Measurements from ENCODE around the gene SEZ6. TPM values are rescaled to one million over a fixed set of nuclear protein-coding genes. Genes with fewer than 3 reads are reported as not detected.

SEZ6 gene
- total RNA-seq, 4 donors from 2014 or later, result not detected

- DNase-seq (peak in 1 of 2 donors; percentile 21), ATAC-seq (no peak)
- Histone ChIP-seq H3K9me3 (no peaks in the 10 kb centered on the region), H3K4me1 (peaks cover 0 to 15% of the 10 kb centered on the region in 2 donors), H3K4me3 (no peak overlapping the region), H3K27me3 (no peaks in the 10 kb centered on the region), H3K27ac (peak overlapping the region in 3 of 4 donors; percentile 34 to 46 (median 39)), H3K36me3 (peaks cover 0 to 78% of the 10 kb centered on the region in 2 donors)
- intact Hi-C loops (cut with DNase I; ENCODE audit: low total_unique reads) (no loop called here), in situ Hi-C loops (cut with MboI; ENCODE audit: low sequenced_read_pairs in 4 of 4) (no loop called here)
- TF ChIP-seq POLR2A (IDR thresholded peaks at IDR 0.05), result no peak
- no peak for TF ChIP-seq CTCF (IDR thresholded peaks at IDR 0.05 in 4 of 5, conservative IDR thresholded peaks at IDR 0.05 in 1 of 5)
These were observed 97.1 kb downstream of the SEZ6 start for GRCh38 chr17:28908640-28909167.

GRCh38 chr17:28907709-28908475 lies 97.9 kb downstream of the SEZ6 start:
- ATAC-seq (no peak), DNase-seq (no peak)
- Histone ChIP-seq H3K4me1 (peaks cover 6 to 22% of the 10 kb centered on the region in 2 donors), H3K4me3 (no peak overlapping the region), H3K27me3 (no peaks in the 10 kb centered on the region), H3K36me3 (peaks cover 0 to 70% of the 10 kb centered on the region in 2 donors), H3K27ac (peak overlapping the region in 1 of 4 donors; percentile 39), H3K9me3 (no peaks in the 10 kb centered on the region)
- intact Hi-C loops (cut with DNase I; ENCODE audit: low total_unique reads) (no loop called here), in situ Hi-C loops (cut with MboI; ENCODE audit: low sequenced_read_pairs in 4 of 4) (no loop called here)
- no peak for TF ChIP-seq CTCF (IDR thresholded peaks at IDR 0.05 in 4 of 5, conservative IDR thresholded peaks at IDR 0.05 in 1 of 5)
- TF ChIP-seq POLR2A (IDR thresholded peaks at IDR 0.05), result no peak

GRCh38 chr17:28906706-28907438 lies 99.0 kb downstream of the SEZ6 start:
- in situ Hi-C loops (cut with MboI; ENCODE audit: low sequenced_read_pairs in 4 of 4), result no loop called here
- H3K4me1 ChIP-seq, result peaks cover 6 to 27% of the 10 kb centered on the region in 2 donors
- intact Hi-C loops (cut with DNase I; ENCODE audit: low total_unique reads), result no loop called here
- TF ChIP-seq CTCF (IDR thresholded peaks at IDR 0.05 in 4 of 5, conservative IDR thresholded peaks at IDR 0.05 in 1 of 5) (no peak), POLR2A (IDR thresholded peaks at IDR 0.05) (no peak)
- no peaks in the 10 kb centered on the region for H3K27me3 ChIP-seq
- no peaks in the 10 kb centered on the region for H3K9me3 ChIP-seq
- H3K27ac ChIP-seq, result no peak overlapping the region
- H3K4me3 ChIP-seq, result no peak overlapping the region
- H3K36me3 ChIP-seq, result peaks cover 0 to 60% of the 10 kb centered on the region in 2 donors
- DNase-seq (no peak), ATAC-seq (no peak)

GRCh38 chr17:28906276-28906675 lies 99.6 kb downstream of the SEZ6 start:
- DNase-seq, result no peak
- no peak for TF ChIP-seq POLR2A (IDR thresholded peaks at IDR 0.05)
- TF ChIP-seq CTCF (IDR thresholded peaks at IDR 0.05 in 4 of 5, conservative IDR thresholded peaks at IDR 0.05 in 1 of 5), result no peak
- no peak for ATAC-seq
- Histone ChIP-seq H3K27ac (no peak overlapping the region), H3K9me3 (no peaks in the 10 kb centered on the region), H3K27me3 (no peaks in the 10 kb centered on the region), H3K4me3 (no peak overlapping the region), H3K4me1 (peaks cover 6 to 30% of the 10 kb centered on the region in 2 donors), H3K36me3 (peaks cover 0 to 54% of the 10 kb centered on the region in 2 donors)
- in situ Hi-C loops (cut with MboI; ENCODE audit: low sequenced_read_pairs in 4 of 4) (no loop called here), intact Hi-C loops (cut with DNase I; ENCODE audit: low total_unique reads) (no loop called here)

Other genes starting within 250 kb of the SEZ6 start
- gene FAM222B, start 163.2 kb downstream of the SEZ6 start, total RNA-seq, result 10 to 100 TPM; 36.2 to 82.6 (median 66.8) TPM
- gene ERAL1, start 151.0 kb downstream of the SEZ6 start, total RNA-seq, result 10 to 100 TPM; 35.1 to 69.2 (median 64.1) TPM
- gene FLOT2, start 108.3 kb downstream of the SEZ6 start, total RNA-seq, result 10 to 100 TPM; 15.3 to 37.9 (median 28.4) TPM
- 1 to 10 TPM in 3 of 4 donors, under 1 TPM in 1; 0.25 to 3.7 (median 2.4) TPM for gene DHRS13, start 103.0 kb downstream of the SEZ6 start, total RNA-seq
- 10 to 100 TPM; 22.1 to 37.3 (median 24.2) TPM for gene PHF12, start 54.5 kb downstream of the SEZ6 start, total RNA-seq
- gene PIPOX, start 37.1 kb upstream of the SEZ6 start, total RNA-seq, result 1 to 10 TPM in 2 of 4 donors, under 1 TPM in 2; 0.42 to 2.4 (median 1.1) TPM
- 1,000 to 10,000 TPM in 1 of 4 donors, 100 to 1,000 TPM in 3; 526 to 1,058 (median 835) TPM for gene MYO18A, start 174.4 kb upstream of the SEZ6 start, total RNA-seq
- gene CRYBA1, start 240.8 kb upstream of the SEZ6 start, total RNA-seq, result not detected

Data from gastrocnemius medialis (tissue), 4 donors.